Right renal cortex interstitium (tissue), 3 donors: Measurements from ENCODE around the gene INPP5A. TPM values are rescaled to one million over a fixed set of nuclear protein-coding genes. Genes with fewer than 3 reads are reported as not detected.
"Not testable (repeated sequence)": the region's sequence is repeated elsewhere in the genome, so short reads cannot be mapped to it uniquely, and the experiment has no call there.

Experiments used
- DNase-seq, 3 donors: peaks; one replicate each; pipeline ENCODE4 v3.0.0-alpha.2; 2013; ENCODE audit warnings: low read depth in 3 of 3, low spot score in 2 of 3
- polyA plus RNA-seq, 3 donors: library from polyadenylated mRNA; unstranded; fragments of 120-200 nt; gene quantifications; one replicate each; pipeline ENCODE4 v1.2.1, GENCODE V29; 2013; ENCODE audit not compliant: insufficient read length in 3 of 3

The INPP5A gene
- polyA plus RNA-seq, 3 donors = 35.1 to 36.4 (median 35.4) TPM

- DNase-seq = no peak
Observed at GRCh38 chr10:132787495-132788179, 250.1 kb downstream of the INPP5A start.

GRCh38 chr10:132788180-132788830 is 250.7 kb downstream of the INPP5A start:
- no peak for DNase-seq

DNA sequence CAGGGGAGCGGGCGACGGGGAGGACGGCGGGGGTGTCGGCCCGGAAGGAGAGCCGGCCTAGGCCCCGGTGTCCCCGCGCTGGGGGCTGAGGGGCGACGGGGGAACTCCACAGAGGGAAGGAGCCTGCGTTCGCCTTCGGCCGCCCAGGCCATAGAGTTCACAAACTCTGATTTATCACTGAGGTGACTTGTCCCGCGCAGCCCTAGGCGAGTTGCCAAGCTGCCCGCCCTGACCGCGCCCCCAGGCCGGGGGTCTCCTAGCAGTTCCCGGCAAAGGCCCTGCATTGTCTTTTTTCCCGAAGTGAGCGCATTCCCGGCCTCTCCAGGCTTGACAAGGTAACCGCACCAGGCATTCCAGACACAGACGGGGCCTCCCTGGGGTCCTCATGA is 251.2 kb downstream of the INPP5A start:
- no peak for DNase-seq

DNA sequence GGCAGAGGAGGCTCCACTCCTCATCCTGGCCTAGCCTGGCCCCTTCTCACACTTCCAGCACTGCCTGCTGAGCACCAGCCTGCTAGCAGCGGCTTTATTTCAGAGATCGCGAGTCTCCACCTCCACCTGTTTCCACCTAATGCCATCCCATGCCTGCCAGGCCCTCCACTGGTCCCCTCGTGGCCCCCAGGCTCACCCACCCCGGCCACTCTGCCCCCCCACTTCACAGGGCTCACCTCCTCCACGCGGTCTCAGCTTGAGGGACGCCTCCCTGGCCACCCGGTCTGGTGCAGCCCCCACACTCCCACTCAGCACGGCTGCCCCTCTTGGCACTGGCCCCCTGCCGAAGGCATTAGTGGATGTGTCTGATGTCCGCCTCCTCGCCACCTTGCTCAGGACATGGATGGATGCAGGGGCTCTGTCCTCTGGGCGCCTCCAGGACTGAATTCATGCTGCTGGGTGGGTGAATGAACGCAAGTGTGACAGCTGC is 252.1 kb downstream of the INPP5A start:
- DNase-seq = no peak

- no peak for DNase-seq
Observed at GRCh38 chr10:132790470-132790869, 252.9 kb downstream of the INPP5A start.

DNA sequence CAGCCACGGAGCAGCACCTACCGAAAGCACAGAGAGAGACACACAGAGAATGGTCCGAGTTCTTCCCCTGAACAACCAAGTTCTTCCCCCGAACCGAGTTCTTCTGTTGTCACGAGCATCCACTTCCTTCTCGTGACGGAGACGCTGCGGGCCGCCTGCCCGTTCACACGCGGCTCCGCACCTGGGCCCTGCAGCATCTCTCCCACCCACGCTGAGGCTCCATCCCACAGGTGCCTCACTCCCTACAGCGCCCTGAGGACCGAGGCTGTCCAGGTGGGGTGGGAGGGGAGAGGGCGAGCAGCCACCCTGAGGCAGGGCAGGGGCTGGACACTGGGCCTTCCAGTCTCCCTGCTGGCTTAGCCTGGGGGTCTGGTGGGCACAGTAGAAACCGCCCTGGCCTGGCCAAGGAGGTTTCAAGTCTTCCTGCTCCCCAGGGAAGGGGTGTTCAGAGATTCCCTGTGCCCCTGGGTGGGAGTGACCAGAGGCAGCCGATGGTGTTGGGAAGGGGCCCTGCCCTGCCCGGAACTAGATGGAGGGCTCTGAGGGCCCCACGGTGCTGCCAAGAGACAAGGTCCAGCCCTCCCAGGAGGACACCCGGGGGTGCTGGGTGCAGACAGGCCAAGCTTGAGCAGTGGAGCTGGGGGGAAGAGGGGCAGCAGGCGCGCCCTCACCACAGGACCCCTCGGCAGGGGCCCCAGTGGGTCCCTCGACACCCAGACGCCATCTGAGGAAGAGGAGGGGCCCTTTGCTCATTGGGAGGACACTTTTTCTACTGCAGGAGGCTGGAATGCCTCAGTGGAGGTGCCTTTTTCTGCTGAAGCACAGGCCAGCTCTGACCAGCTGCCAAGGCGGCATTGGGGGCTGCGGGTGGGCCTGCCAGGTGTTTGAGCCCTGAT is 253.6 kb downstream of the INPP5A start:
- DNase-seq = no peak

DNA sequence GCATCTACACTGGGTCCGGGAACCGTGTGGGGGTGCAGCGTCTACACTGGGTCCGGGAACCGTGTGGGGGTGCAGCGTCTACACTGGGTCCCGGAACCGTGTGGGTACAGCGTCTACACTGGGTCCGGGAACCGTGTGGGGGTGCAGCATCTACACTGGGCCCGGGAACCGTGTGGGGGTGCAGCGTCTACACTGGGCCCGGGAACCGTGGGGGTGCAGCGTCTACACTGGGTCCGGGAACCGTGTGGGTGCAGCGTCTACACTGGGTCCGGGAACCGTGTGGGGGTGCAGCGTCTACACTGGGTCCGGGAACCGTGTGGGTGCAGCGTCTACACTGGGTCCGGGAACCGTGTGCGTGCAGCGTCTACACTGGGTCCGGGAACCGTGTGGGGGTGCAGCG is 254.5 kb downstream of the INPP5A start:
- not testable (repeated sequence) for DNase-seq

- DNase-seq = no peak
Observed at GRCh38 chr10:132792796-132793195, 255.2 kb downstream of the INPP5A start.

DNA sequence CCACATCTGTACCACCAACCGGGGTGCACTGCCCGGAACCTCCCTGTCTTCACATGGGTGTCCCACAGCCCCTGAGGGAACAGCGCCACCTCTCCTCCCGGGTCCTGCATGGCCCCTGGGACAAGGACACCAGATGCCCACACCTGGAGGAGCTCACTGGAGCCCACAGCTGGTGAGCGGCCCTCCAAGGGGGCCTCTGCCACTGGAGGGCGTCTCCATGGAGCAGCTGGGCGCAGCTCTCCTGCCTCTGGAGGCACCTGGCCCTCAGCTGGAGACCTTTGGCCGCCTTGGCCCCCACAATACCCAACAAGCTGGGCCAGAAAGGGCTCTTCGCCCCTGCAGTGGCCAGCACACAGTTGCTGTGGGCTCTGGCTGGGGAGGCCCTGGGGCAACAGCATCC is 255.6 kb downstream of the INPP5A start:
- DNase-seq = no peak

GRCh38 chr10:132793871-132794849 is 256.6 kb downstream of the INPP5A start:
- no peak for DNase-seq

DNA sequence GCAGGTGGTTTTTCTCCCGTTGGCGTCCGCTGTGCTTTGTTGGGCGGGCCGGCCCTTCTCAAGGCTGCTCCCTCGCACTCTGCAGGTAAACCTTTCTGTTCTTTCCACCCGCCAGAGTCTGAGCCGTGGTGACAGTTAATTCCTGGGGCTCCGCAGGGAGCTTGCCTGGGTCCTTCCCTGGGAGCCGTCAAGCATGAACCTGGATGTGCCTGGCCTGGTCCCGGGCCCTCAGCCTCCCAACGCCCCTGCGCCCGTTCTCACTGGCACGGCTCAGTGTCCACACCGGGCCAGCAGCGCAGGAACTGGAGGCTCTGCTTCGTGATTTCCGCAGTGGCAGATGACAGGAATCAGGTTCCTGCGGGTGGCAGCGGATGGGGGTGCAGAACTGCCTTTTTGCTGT is 259.3 kb downstream of the INPP5A start:
- no peak for DNase-seq

- not testable (repeated sequence) for DNase-seq
Observed at GRCh38 chr10:132797986-132798385, 260.4 kb downstream of the INPP5A start.

- DNase-seq = no peak
Observed at GRCh38 chr10:132798403-132798802, 260.8 kb downstream of the INPP5A start.

DNA sequence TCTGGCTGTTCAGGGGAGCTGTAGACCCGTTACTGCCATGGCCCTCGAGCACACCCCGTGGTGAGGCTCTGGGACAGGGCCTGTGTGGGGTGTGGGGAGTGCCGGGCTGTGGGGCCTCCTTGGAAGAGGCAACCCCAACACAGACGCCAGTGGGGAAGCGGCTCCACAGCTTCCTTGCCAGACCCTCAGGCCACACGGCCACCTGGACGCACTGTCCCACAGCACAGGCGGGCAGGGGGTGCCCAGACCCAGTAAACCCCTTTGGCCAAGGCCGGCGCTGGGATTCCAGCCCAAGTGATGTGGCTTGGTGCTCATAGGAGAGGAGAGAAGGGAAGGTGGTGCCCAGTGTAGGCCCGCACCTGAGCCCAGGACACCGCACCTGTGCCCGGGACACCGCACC is 261.3 kb downstream of the INPP5A start:
- DNase-seq = no peak

DNA sequence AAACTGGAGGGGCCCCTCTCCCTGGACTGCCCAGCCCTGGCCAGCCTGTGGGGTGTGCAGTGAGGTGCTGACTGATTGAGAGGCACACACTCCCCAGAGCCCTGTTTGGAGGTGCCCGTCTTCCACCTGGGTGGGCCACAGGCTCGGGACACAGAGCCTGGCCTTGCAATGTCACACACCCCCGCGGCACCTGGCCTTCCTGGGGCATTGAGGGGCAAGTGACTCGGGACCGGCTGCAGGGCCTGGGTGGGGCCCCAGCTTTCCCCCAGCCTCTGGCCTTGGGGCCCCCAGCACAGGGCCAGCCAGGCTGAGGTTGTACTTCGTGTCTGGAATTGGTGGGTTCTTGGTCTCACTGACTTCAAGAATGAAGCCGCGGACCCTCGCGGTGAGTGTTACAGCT is 262.3 kb downstream of the INPP5A start:
- DNase-seq = no peak

- DNase-seq = no peak
Observed at GRCh38 chr10:132802048-132802447, 264.5 kb downstream of the INPP5A start.

DNA sequence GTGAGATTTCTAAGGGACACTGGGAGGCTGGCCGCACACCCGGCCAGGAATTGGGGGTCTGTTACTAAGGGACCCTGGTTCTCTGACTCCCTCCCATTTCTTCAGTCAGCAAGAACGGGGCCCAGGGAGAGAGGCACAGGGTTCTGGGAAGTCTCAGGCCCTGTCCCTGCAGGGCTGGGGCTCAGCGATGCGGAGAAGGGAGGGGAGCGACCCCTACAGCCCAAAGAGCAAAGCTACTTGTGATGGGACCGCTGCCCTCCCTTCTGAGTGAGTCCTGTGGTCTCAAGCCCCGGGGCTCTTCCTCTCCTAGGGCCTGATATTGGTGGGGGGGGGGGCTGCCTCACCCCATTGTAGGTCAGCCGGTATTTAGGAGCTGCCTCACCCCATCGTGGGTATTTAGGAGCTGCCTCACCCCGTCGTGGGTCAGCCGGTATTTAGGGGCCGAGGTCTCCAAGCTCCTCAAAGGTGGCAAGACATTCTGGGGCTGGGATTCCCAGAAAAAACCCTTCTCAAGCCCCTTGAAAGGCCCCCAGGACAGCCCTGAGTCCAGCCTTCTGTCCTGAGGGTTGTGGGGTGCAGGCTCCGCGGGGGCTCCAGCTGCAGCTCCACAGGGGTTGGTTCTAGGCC is 265.2 kb downstream of the INPP5A start:
- DNase-seq = no peak

DNA sequence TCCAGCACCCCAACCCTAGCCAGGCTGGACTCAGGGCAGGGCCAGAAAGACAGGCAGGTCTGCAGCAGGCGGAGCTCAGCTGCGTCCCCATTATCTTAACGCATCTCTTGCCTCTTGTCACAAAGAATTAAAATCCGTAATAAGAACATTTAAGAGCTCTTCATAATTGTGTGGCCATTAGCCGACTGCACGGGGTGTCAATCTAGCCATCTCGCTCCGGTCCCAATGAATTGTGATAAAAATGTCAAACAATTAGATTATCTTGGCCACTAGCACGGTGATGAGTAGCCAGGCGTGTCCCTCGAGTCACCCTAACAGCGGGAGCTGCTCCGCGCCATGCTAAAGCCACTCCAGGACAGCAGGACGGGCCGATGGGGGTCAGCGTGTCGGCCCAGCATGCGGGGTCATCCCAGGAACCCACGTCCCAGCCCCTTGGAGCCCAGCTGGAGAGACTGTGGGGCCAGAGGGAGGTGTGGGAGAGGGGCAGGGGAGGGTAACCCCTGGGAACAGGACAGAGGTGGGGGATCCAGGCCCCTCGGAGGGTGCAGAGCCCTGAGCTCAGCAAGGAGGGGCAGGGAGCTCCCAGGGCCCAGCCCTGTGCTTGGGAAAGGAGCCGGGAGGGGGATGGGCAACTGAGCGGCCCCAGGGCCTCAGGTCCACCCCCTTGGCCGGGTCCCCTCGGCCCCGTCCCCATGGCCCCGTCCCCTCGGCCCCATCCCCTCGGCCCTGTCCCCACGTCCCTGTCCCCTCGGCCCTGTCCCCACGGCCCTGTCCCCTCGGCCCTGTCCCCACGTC is 266.0 kb downstream of the INPP5A start:
- DNase-seq = no peak

- no peak for DNase-seq
Observed at GRCh38 chr10:132804287-132804686, 266.7 kb downstream of the INPP5A start.
